Ammon's horn (tissue), 1 donor: ENCODE results near the gene KCTD15.

Experiments used
- DNase-seq: peaks from one replicate; pipeline ENCODE4 v3.0.0-alpha.2; 2016; ENCODE audit warnings: low spot score

KCTD15 gene

DNA sequence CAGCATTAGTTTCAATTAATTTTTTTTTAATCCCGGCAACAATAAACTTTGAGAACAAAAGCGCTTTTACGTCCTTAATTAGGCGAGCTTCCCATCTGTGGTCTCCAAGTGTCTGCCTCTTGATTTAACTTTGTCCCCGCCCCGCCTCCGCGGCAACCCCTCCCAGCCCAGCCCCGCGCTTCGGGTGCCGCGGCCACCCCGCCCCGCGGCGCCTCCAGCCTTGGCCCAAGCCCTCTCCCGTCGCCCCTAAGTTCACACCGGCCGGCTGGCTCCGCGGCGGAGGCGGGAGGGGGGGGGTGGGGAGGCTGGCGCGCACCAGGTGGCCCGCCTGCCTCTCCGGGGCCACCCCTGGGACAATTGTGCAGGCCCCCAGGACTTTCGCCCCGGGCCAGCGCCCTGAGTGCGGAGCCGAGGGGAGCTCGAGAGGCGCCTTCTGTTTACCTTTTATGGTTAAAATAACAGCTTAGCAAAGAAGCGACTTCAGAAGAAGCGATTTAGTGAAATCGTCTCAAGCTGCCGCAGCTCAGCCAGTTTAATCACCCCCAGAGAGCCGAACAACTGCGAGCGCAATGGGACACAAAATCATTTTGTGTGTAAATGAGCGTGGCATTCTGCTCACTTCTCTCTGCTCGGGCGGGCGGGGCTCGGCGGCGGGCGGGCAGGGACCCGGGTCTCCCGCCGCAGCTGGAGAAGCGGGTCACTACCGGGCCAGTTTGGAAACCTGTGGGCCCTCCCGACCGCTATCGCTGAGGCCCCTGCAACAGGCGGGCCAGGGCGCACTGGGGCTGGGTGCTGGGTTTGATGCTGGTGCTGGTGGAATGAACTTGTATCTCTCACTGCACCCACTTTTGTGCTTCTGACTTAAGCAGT, 1.4 kb downstream of the KCTD15 start:
- no peak for DNase-seq

GRCh38 chr19:33798681-33799111, 2.0 kb downstream of the KCTD15 start:
- no peak for DNase-seq

DNA sequence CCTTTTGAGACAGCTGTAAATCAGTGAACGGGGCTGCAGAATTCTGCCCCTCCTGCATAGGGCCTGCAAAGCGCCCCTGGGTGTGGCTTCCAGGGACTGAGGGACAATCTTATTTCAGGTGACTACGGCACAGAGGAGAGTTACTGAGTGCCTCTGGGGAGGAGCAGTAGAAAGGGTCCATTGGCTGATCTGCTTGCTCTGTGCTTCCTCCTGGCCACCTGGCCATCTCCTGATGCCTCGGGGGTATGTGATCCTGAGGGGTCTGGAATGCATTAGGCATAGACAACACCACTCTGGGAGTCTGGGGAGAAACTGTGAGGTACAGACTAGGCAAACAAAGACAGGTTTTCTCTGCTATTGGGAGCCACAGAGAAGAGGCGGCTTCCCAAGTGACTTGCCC, 2.8 kb downstream of the KCTD15 start:
- DNase-seq = no peak

- no peak for DNase-seq
These were observed 3.5 kb downstream of the KCTD15 start for GRCh38 chr19:33800012-33800680.

- no peak for DNase-seq
These were observed 4.7 kb downstream of the KCTD15 start for GRCh38 chr19:33801411-33801810.

DNA sequence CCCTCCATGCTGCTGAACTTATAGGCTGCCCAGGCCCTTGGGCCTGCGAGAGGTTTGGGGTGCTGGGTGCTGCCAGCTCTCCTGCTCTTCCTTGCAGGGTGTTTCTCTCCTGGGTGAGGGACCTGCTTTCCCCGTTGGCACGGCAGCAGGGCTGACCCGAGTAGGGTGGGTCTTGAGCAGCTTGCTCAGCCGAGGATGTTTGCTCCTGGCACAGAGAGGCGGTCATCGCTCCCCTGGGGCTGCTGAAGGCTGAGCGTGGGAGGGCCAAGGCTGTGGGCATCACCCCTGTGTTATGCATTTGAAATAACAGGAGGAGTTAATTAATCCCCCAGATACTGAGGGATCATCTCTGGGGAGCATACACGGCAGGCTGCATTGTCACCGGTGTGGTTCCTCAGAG, 5.3 kb downstream of the KCTD15 start:
- DNase-seq = no peak

- DNase-seq = no peak
These were observed 6.1 kb downstream of the KCTD15 start for GRCh38 chr19:33802801-33803200.

DNA sequence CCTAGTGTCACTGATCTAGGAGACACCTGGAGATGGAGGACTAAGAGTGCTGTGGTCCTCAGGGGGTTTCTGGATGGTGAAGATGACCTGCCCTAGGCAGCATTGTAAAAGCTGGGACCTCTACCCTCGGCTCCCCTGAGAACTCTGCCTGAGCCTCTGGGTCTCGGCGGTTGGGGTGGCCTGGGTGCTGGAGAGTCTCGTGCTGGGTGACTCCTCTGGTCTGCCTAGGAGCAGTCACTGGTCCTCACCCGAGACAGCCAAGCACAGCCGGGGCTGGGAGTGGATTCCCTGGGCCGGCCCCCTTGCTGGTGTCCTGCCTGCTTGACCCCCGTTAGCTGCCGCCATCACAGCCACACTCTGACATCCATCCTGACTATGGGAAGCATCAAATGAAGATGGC, 6.7 kb downstream of the KCTD15 start:
- no peak for DNase-seq

DNA sequence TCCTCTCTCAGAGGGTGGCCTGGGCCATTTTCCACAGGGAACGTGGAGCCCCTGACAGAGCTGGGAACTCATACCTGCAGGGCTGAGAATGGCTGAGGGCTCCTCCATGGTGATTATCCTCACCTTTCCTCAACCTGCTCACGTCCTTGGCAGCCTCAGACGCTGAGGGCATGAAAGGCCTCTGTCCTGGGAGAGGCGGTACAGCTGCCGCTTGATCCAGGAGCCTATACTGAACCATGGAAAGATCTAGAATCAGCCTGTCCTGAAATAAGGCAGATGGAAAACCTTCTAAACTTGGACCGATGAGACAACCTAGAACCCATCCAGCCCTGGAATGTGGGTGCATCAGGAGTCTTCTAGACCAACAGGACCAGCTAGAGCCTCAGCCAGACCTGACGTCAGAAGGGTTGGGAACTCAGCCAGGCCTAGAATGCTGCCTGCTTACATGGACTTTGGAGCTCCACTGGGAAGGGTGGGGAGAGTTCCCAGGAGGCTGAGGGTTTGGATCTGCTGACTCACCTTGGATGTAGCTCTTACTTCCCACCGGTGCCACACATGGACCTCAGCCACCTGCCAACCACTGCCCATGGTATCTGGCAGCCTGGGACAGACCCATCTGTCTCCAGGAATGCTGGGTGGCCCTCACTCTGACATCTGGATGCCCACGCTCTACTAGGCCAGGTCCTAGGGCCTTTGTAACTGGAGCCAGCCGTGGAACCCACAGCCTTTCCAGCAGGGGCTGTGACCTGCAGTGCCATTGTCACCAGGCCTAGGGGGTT, 7.5 kb downstream of the KCTD15 start:
- DNase-seq = peak; percentile 71

- no peak for DNase-seq
These were observed 8.6 kb downstream of the KCTD15 start for GRCh38 chr19:33805313-33805712.

DNA sequence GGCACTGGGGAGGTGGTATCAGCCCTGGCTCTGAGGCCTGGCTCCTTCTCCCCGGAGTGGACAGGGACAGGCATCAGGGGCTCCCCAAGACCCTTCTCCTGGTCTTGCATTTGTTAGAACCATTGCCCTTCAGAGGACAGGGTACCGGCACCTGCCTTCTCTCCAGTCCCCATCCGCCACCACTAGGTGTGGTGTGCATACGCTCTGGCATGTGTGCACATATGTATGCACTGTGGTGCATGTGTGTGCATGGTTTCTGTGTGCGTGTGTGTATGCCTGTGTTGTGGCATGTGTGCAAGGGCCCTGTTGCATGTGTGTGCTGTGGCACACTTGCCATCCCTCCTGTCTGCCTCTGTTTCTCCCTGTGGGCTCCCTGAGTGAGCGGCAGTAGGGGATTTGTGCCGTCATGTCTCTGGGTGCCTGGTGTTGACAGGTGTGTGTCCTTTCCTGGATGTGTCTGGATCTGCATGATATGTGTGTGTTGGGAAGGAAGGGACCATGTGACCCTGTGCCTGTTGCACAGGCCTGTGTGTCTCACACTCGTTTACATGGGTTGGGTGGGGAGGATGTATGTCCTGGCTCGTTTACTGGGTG, 9.3 kb downstream of the KCTD15 start:
- DNase-seq = no peak

DNA sequence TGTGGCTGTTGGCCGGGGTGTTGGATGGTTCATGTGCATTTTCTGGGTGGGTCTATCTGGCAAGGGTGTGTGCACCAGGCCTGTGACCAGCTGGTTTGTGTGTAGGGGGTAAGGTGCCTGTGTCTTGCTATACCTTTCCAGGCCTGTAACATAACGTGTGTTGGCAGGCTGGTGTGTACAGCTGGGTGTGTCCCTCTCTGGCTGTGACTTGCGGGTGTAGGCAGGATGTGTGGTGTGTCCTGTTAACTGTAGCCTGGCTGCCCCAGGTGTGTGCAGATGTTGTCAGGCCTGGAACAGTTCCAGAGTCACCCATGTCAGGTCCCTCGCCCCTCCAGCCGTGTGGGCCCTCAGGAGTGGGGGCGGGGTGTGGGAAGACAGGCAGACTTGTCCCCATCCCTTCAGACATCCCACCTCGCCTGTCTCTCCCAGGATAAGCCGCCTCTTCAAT, 9.8 kb downstream of the KCTD15 start:
- no peak for DNase-seq

GRCh38 chr19:33808399-33808798, 11.7 kb downstream of the KCTD15 start:
- DNase-seq = no peak

GRCh38 chr19:33809960-33810359, 13.3 kb downstream of the KCTD15 start:
- no peak for DNase-seq

GRCh38 chr19:33810821-33811220, 14.2 kb downstream of the KCTD15 start:
- no peak for DNase-seq

DNA sequence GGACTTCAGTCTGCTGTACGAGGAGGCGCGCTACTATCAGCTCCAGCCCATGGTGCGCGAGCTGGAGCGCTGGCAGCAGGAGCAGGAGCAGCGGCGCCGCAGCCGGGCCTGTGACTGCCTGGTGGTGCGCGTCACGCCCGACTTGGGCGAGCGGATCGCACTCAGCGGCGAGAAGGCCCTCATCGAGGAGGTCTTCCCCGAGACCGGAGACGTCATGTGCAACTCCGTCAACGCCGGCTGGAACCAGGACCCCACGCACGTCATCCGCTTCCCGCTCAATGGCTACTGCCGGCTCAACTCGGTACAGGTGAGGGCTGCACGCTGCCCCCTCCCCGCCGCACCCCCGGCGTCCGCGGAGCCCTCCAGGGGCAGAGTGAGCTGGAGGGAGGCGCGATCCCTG, 14.6 kb downstream of the KCTD15 start:
- DNase-seq = no peak

- no peak for DNase-seq
These were observed 15.2 kb downstream of the KCTD15 start for GRCh38 chr19:33811736-33812387.

- DNase-seq = no peak
These were observed 16.0 kb downstream of the KCTD15 start for GRCh38 chr19:33812388-33813330.

DNA sequence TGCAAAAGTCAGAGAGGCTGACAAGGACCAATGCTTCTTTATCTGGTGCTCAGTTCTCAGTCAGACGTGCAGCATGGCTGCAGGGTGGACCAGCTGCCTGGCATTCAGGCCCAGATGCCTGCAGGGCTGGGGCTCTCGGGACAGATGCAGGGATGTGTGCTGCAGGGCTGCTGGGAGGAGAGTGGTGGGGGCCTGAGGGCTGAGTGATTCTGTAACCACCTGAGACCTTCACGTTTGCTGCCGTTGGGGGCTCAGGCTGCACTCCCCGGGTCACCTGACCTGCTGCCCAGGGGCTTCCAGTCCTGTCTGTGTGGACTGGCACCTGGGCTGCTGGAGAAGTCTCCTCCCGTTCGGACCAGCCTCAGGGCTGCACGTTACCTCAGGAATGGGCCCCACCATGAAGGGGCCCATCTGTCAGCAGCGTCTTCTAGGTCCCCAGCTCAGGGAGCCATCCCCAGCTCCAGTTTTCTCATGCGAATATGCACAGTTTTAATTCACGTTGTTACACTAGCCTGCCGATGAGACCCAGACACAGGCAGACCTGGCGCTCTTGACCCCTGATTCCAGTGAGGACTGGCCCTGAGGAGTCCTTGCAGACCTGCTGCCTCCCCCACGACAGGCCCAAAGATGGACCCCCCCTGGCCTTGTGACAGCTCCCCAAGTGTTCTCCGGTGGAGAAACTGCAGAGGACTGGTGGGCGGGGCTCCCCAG, 16.9 kb downstream of the KCTD15 start:
- DNase-seq = no peak
